ENCODE results near the gene NAV2. TPM values are rescaled to one million over a fixed set of nuclear protein-coding genes. Genes with fewer than 3 reads are reported as not detected.

NAV2 gene
- total RNA-seq, 4 donors from 2014 or later = 9.6 to 40.0 (median 23.1) TPM

- H3K4me3 ChIP-seq = no peak overlapping the region
- no peaks in the 10 kb centered on the region for H3K9me3 ChIP-seq
- H3K36me3 ChIP-seq = peaks cover 0 to 6% (median 0%) of the 10 kb centered on the region in 4 donors
- WGBS, 2 donors (ENCODE audit: low coverage in 1 of 2) = 64 to 93% methylated on average over 2 to 4 of the region's 4 CpGs
- H3K27ac ChIP-seq = no peak overlapping the region
- intact Hi-C loops (cut with DNase I; ENCODE audit: low total_unique reads) (no loop called here), in situ Hi-C loops (cut with MboI; ENCODE audit: low pct_ligation_motif_present in 1 of 4, low pct_unique_long_range_greater_than_20kb in 1 of 4, low sequenced_read_pairs in 3 of 4) (no loop called here)
- TF ChIP-seq EP300 (IDR thresholded peaks at IDR 0.05; ENCODE audit: low read depth) (no peak), POLR2A (IDR thresholded peaks at IDR 0.05) (no peak), POLR2AphosphoS5 (IDR thresholded peaks at IDR 0.05) (no peak)
- TF ChIP-seq, protein P1, sequence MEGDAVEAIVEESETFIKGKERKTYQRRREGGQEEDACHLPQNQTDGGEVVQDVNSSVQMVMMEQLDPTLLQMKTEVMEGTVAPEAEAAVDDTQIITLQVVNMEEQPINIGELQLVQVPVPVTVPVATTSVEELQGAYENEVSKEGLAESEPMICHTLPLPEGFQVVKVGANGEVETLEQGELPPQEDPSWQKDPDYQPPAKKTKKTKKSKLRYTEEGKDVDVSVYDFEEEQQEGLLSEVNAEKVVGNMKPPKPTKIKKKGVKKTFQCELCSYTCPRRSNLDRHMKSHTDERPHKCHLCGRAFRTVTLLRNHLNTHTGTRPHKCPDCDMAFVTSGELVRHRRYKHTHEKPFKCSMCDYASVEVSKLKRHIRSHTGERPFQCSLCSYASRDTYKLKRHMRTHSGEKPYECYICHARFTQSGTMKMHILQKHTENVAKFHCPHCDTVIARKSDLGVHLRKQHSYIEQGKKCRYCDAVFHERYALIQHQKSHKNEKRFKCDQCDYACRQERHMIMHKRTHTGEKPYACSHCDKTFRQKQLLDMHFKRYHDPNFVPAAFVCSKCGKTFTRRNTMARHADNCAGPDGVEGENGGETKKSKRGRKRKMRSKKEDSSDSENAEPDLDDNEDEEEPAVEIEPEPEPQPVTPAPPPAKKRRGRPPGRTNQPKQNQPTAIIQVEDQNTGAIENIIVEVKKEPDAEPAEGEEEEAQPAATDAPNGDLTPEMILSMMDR (IDR thresholded peaks at IDR 0.05) = no peak
- DNase-seq = no peak
- H3K4me1 ChIP-seq = peaks cover 0 to 4% (median 0%) of the 10 kb centered on the region in 4 donors
- H3K27me3 ChIP-seq = no peaks in the 10 kb centered on the region
Observed at GRCh38 chr11:20053572-20053971, 340.9 kb downstream of the NAV2 start.

- Histone ChIP-seq H3K4me1 (no peaks in the 10 kb centered on the region), H3K9me3 (no peaks in the 10 kb centered on the region), H3K36me3 (peaks cover 0 to 6% (median 1%) of the 10 kb centered on the region in 4 donors), H3K27me3 (no peaks in the 10 kb centered on the region), H3K4me3 (no peak overlapping the region), H3K27ac (no peak overlapping the region)
- in situ Hi-C loops (cut with MboI; ENCODE audit: low pct_ligation_motif_present in 1 of 4, low pct_unique_long_range_greater_than_20kb in 1 of 4, low sequenced_read_pairs in 3 of 4) (no loop called here), intact Hi-C loops (cut with DNase I; ENCODE audit: low total_unique reads) (no loop called here)
- DNase-seq = no peak
- 93 to 98% methylated on average over 1 of the region's 1 CpG for whole genome bisulfite sequencing, 2 donors (ENCODE audit: low coverage in 1 of 2)
- TF ChIP-seq, protein P1 (IDR thresholded peaks at IDR 0.05) = no peak
- TF ChIP-seq POLR2AphosphoS5 (IDR thresholded peaks at IDR 0.05) (no peak), EP300 (IDR thresholded peaks at IDR 0.05; ENCODE audit: low read depth) (no peak), POLR2A (IDR thresholded peaks at IDR 0.05) (no peak)
Observed at GRCh38 chr11:20054584-20054983, 341.9 kb downstream of the NAV2 start.

DNA sequence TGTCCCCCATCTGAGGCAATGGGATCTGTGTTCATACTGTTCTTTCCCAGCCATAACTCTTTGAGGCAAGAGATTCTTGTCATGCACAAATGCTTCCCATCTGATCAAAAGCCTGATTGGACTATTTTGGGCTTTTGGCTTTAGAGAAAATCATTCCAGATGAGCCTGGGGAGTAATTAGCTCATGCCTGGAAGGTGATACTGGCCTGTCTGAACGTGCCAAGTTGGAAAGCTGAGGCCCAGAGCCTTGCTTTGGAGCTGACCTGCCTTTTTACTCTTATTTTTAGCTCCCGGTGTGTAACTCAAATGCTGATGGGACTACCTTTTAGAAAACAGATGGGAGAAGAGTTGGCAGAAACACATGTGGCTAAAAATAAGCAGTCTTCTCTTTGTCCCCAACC lies 342.7 kb downstream of the NAV2 start:
- Histone ChIP-seq H3K9me3 (no peaks in the 10 kb centered on the region), H3K27ac (peak overlapping the region in 1 of 4 donors; percentile 1), H3K4me1 (no peaks in the 10 kb centered on the region), H3K27me3 (no peaks in the 10 kb centered on the region), H3K4me3 (no peak overlapping the region), H3K36me3 (peaks cover 0 to 6% (median 2%) of the 10 kb centered on the region in 4 donors)
- no peak for TF ChIP-seq POLR2A (IDR thresholded peaks at IDR 0.05)
- TF ChIP-seq POLR2AphosphoS5 (IDR thresholded peaks at IDR 0.05) = no peak
- no peak for TF ChIP-seq EP300 (IDR thresholded peaks at IDR 0.05; ENCODE audit: low read depth)
- in situ Hi-C loops (cut with MboI; ENCODE audit: low pct_ligation_motif_present in 1 of 4, low pct_unique_long_range_greater_than_20kb in 1 of 4, low sequenced_read_pairs in 3 of 4) (no loop called here), intact Hi-C loops (cut with DNase I; ENCODE audit: low total_unique reads) (no loop called here)
- WGBS, 2 donors (ENCODE audit: low coverage in 1 of 2) = 68% methylated on average over 2 of the region's 2 CpGs
- no peak for DNase-seq

DNA sequence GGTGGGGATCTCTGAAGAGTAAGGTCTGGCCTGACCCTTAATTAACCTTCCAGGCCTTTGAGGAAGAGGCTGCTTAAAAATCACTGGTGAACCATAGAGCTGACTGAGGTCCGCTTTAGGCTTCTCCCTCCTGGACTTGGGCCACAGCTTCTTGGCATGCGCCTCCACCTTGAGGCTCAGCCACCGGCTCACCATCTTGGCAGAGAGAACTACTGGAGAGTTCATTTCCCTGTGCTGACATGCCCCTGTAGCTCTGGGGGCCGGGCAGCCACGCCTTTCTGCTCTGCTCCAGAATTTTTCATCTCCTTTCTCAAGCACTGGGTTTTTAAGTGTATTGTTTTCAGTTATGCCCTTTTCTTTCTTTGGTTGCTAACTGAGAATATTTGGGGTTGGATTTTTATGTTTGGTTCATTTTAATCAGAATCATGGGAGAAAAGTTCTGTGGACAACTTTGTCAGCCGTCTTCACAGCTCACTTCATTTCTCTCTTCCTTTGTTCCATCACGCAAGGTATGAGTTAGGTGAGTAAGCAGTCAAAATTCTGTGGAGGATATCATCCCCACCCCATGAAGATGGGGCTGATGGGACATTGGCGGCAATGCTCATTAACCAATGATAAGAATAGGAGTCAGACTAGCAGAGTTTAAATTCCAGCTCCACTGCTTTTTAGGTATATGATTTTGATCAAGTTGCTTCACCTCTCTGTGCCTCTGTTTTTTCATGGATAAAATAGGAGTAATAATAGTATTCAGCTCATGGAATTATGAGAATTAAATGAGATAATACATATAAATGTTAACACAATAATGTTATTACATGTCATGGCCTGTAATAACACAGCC lies 343.7 kb downstream of the NAV2 start:
- Histone ChIP-seq H3K9me3 (no peaks in the 10 kb centered on the region), H3K27ac (peak overlapping the region in 1 of 4 donors; percentile 2), H3K4me3 (no peak overlapping the region), H3K27me3 (no peaks in the 10 kb centered on the region), H3K36me3 (peaks cover 0 to 6% (median 2%) of the 10 kb centered on the region in 4 donors), H3K4me1 (no peaks in the 10 kb centered on the region)
- intact Hi-C loops (cut with DNase I; ENCODE audit: low total_unique reads) (no loop called here), in situ Hi-C loops (cut with MboI; ENCODE audit: low pct_ligation_motif_present in 1 of 4, low pct_unique_long_range_greater_than_20kb in 1 of 4, low sequenced_read_pairs in 3 of 4) (no loop called here)
- 87 to 88% methylated on average over 3 to 8 of the region's 8 CpGs for WGBS, 2 donors (ENCODE audit: low coverage in 1 of 2)
- peak; percentile 27 for DNase-seq
- no peak for TF ChIP-seq POLR2A (IDR thresholded peaks at IDR 0.05)
- TF ChIP-seq EP300 (IDR thresholded peaks at IDR 0.05; ENCODE audit: low read depth) = no peak
- TF ChIP-seq POLR2AphosphoS5 (IDR thresholded peaks at IDR 0.05) = no peak
- TF ChIP-seq, protein P1 (IDR thresholded peaks at IDR 0.05) = no peak

Data from transverse colon (tissue), 4 donors.